WTC11 (cell line): ENCODE data around the gene BICDL2. TPM values are rescaled to one million over a fixed set of nuclear protein-coding genes. Genes with fewer than 3 reads are reported as not detected.

Source experiments
- ATAC-seq: fragments of 200-7000 bp; cut with Tn5 transposase; 2 replicates; pipeline ENCODE4 v1.10.0; 2021; ENCODE audit warnings: mild to moderate bottlenecking, moderate library complexity
- CTCF ChIA-PET: fragments of 300-600 bp; sonication (Branson Sonifier 250); formaldehyde crosslinking; loops from one replicate; lab custom pipeline; 2021; ENCODE audit warnings: antibody characterized with exemption; lab: Charles Lee
- POLR2A ChIA-PET: fragments of 350-600 bp; sonication (Branson Sonifier 250); formaldehyde crosslinking; loops from one replicate; lab custom pipeline; 2021; ENCODE audit warnings: antibody characterized with exemption; lab: Charles Lee
- DNase-seq: peaks from one replicate; pipeline ENCODE4 v3.0.0; 2021; ENCODE audit warnings: low spot score
- H3K27ac Mint-ChIP-seq: 2 replicates; pipeline ENCODE4 v1.8.0; 2021; ENCODE audit warnings: mixed read lengths
- H3K27me3 Mint-ChIP-seq: 2 replicates; pipeline ENCODE4 v1.8.0; 2021; ENCODE audit warnings: low read depth, mild to moderate bottlenecking, moderate library complexity, mixed read lengths
- H3K36me3 Mint-ChIP-seq: 2 replicates; pipeline ENCODE4 v1.8.0; 2021; ENCODE audit warnings: mixed read lengths
- H3K4me1 Mint-ChIP-seq: 2 replicates; pipeline ENCODE4 v1.8.0; 2022; ENCODE audit warnings: mixed read lengths
- H3K4me3 Mint-ChIP-seq: 2 replicates; pipeline ENCODE4 v1.8.0; 2021; ENCODE audit warnings: mild to moderate bottlenecking, moderate library complexity, mixed read lengths
- H3K9me3 Mint-ChIP-seq: 2 replicates; pipeline ENCODE4 v1.8.0; 2021; ENCODE audit warnings: mixed read lengths
- ATF2 ChIP-seq: sonication (generic); formaldehyde crosslinking; IDR thresholded peaks from 2 replicates; pipeline ENCODE4 v1.8.1; 2022; ENCODE audit warnings: low read depth, missing genetic modification reagents, borderline replicate concordance
- CBFB ChIP-seq: sonication (generic); formaldehyde crosslinking; IDR thresholded peaks from 2 replicates; pipeline ENCODE4 v1.8.1; 2022; ENCODE audit warnings: mild to moderate bottlenecking, low read depth, missing genetic modification reagents
- E2F1 ChIP-seq: sonication (generic); formaldehyde crosslinking; IDR thresholded peaks from 2 replicates; pipeline ENCODE4 v1.8.0; 2022; ENCODE audit warnings: mild to moderate bottlenecking, missing genetic modification reagents
- E2F5 ChIP-seq: sonication (generic); formaldehyde crosslinking; IDR thresholded peaks from 2 replicates; pipeline ENCODE4 v1.8.1; 2022; ENCODE audit warnings: mild to moderate bottlenecking, moderate library complexity, missing genetic modification reagents
- ELF4 ChIP-seq: sonication (generic); formaldehyde crosslinking; IDR thresholded peaks from 2 replicates; pipeline ENCODE4 v1.8.1; 2022; ENCODE audit warnings: low read depth, mild to moderate bottlenecking, moderate library complexity, missing genetic modification reagents
- EMX1 ChIP-seq: fragments of 250-450 bp; sonication (Bioruptor Pico); IDR thresholded peaks from 2 replicates; pipeline ENCODE4 v1.8.0; 2021; ENCODE audit warnings: mild to moderate bottlenecking
- FOXP4 ChIP-seq: sonication (generic); formaldehyde crosslinking; IDR thresholded peaks from 2 replicates; pipeline ENCODE4 v1.8.0; 2022; ENCODE audit warnings: mild to moderate bottlenecking, missing genetic modification reagents
- GABPB1 ChIP-seq: sonication (generic); formaldehyde crosslinking; IDR thresholded peaks from 2 replicates; pipeline ENCODE4 v1.8.1; 2023; ENCODE audit warnings: mild to moderate bottlenecking, missing genetic modification reagents
- KAT7 ChIP-seq: sonication (generic); formaldehyde crosslinking; IDR thresholded peaks from 2 replicates; pipeline ENCODE4 v1.8.1; 2023; ENCODE audit warnings: missing genetic modification reagents, mild to moderate bottlenecking, borderline replicate concordance
- RORB ChIP-seq: fragments of 250-450 bp; sonication (Bioruptor Pico); IDR thresholded peaks from 2 replicates; pipeline ENCODE4 v1.9.0; 2021; ENCODE audit warnings: mild to moderate bottlenecking
- SP1 ChIP-seq: sonication (generic); formaldehyde crosslinking; conservative IDR thresholded peaks from 2 replicates; pipeline ENCODE4 v1.8.1; 2022; ENCODE audit warnings: missing genetic modification reagents
- STAT6 ChIP-seq: sonication (generic); formaldehyde crosslinking; conservative IDR thresholded peaks from 2 replicates; pipeline ENCODE4 v1.8.1; 2023; ENCODE audit warnings: mild to moderate bottlenecking, low read depth, missing genetic modification reagents, moderate library complexity
- TEAD4 ChIP-seq: sonication (generic); formaldehyde crosslinking; IDR thresholded peaks from 2 replicates; pipeline ENCODE4 v1.8.0; 2022; ENCODE audit warnings: mild to moderate bottlenecking, missing genetic modification reagents
- USF1 ChIP-seq: sonication (generic); formaldehyde crosslinking; IDR thresholded peaks from 2 replicates; pipeline ENCODE4 v1.8.0; 2022; ENCODE audit warnings: mild to moderate bottlenecking, missing genetic modification reagents
- ZNF138 ChIP-seq: sonication (generic); formaldehyde crosslinking; conservative IDR thresholded peaks from 2 replicates; pipeline ENCODE4 v1.8.1; 2022; ENCODE audit warnings: mild to moderate bottlenecking, moderate library complexity, missing genetic modification reagents
- ZNF219 ChIP-seq: sonication (generic); formaldehyde crosslinking; IDR thresholded peaks from 2 replicates; pipeline ENCODE4 v1.8.0; 2023; ENCODE audit warnings: missing genetic modification reagents, mild to moderate bottlenecking, borderline replicate concordance
- ZNF232 ChIP-seq: sonication (generic); formaldehyde crosslinking; IDR thresholded peaks from 2 replicates; pipeline ENCODE4 v1.8.0; 2022; ENCODE audit warnings: mild to moderate bottlenecking, missing genetic modification reagents
- total RNA-seq: library from RNA; stranded (reverse); gene quantifications from 3 replicates; pipeline ENCODE4 v1.2.3, GENCODE V29; 2021

Gene BICDL2
- total RNA-seq, 1 experiment from 2014 or later, result 28.2 TPM

GRCh38 chr16:3065069-3065741, 28.5 kb upstream of the BICDL2 start, which contains the start of gene IL32:
Gene IL32 (plus strand): TSS chr16:3065640. CDS start chr16:3065812, 172 bp downstream.
- DNase-seq, result no peak
- TF ChIP-seq FOXP4 (CRISPR knock-in tag) (no peak), GABPB1 (CRISPR knock-in tag) (peak; percentile 79; the same call in 1 of the 2 replicates), ZNF138 (CRISPR knock-in tag) (no peak), ELF4 (no peak), KAT7 (CRISPR knock-in tag) (no peak), USF1 (CRISPR knock-in tag) (no peak), EMX1 (CRISPR knock-in tag) (no peak), TEAD4 (CRISPR knock-in tag) (no peak), ZNF219 (CRISPR knock-in tag) (no peak)
- Mint-ChIP-seq H3K27ac (peak within 1 kb of the TSS; percentile 88), H3K27me3 (no peaks in the 10 kb centered on the region), H3K36me3 (no peaks in the 10 kb centered on the region), H3K4me3 (no peak within 1 kb of the TSS), H3K4me1 (peaks cover 24% of the 10 kb centered on the region), H3K9me3 (no peaks in the 10 kb centered on the region)
- no peak; the same call in 1 of the 2 replicates for ATAC-seq
- CTCF ChIA-PET, result interaction anchor here (0.8 to 1.7 kb wide), 5 partner anchors 34 to 96 kb away, joined by 3 to 15 read pairs (median 5); partner anchors contain the start of gene PAQR4
- POLR2A ChIA-PET, result no interaction called here

- ChIA-PET CTCF (interaction anchor here (0.5 to 1.7 kb wide), 5 partner anchors 22 to 94 kb away, joined by 3 to 15 read pairs (median 5); partner anchors contain the start of gene PAQR4), POLR2A (interaction anchor here (0.8 kb wide), 1 partner anchor 35 kb away, joined by 5 read pairs; the partner anchor contains the start of gene ZSCAN10)
- no peak for DNase-seq
- no peak overlapping the region for H3K4me3 Mint-ChIP-seq
- peaks cover 29% of the 10 kb centered on the region for H3K4me1 Mint-ChIP-seq
- no peaks in the 10 kb centered on the region for H3K9me3 Mint-ChIP-seq
- H3K27ac Mint-ChIP-seq, result no peak overlapping the region
- TF ChIP-seq ATF2 (CRISPR knock-in tag) (no peak), RORB (CRISPR knock-in tag) (no peak), KAT7 (CRISPR knock-in tag) (no peak), ZNF232 (CRISPR knock-in tag) (no peak), EMX1 (CRISPR knock-in tag) (no peak)
- no peaks in the 10 kb centered on the region for H3K36me3 Mint-ChIP-seq
- no peak for ATAC-seq
- peaks cover 3% of the 10 kb centered on the region; the same call in 1 of the 2 replicates for H3K27me3 Mint-ChIP-seq
Observed at GRCh38 chr16:3063625-3064386, 27.1 kb upstream of the BICDL2 start.

- no peaks in the 10 kb centered on the region for H3K36me3 Mint-ChIP-seq
- POLR2A ChIA-PET, result no interaction called here
- no peak for ATAC-seq
- peaks cover 3% of the 10 kb centered on the region; the same call in 1 of the 2 replicates for H3K27me3 Mint-ChIP-seq
- H3K9me3 Mint-ChIP-seq, result no peaks in the 10 kb centered on the region
- DNase-seq, result no peak
- H3K27ac Mint-ChIP-seq, result no peak overlapping the region
- H3K4me1 Mint-ChIP-seq, result peaks cover 29% of the 10 kb centered on the region
- H3K4me3 Mint-ChIP-seq, result no peak overlapping the region
- CTCF ChIA-PET, result interaction anchor here (1.6 kb wide), 1 partner anchor 25 kb away, joined by 3 read pairs; no protein-coding TSS in a partner anchor
- no peak for TF ChIP-seq STAT6 (CRISPR knock-in tag)
- no peak for TF ChIP-seq E2F5
- TF ChIP-seq USF1 (CRISPR knock-in tag), result no peak
- TF ChIP-seq E2F1 (CRISPR knock-in tag), result no peak
- no peak for TF ChIP-seq CBFB (CRISPR knock-in tag)
- TF ChIP-seq SP1, result no peak
Observed at GRCh38 chr16:3062553-3062952, 25.8 kb upstream of the BICDL2 start.
